HepG2 (cell line): Measurements from ENCODE around the gene TCF25. TPM values are rescaled to one million over a fixed set of nuclear protein-coding genes. Genes with fewer than 3 reads are reported as not detected.
A peak's percentile ranks its signal among the peaks of the same experiment; 100 is the strongest.

Experiments
- ATAD3A ChIP-seq: sonication (generic); formaldehyde crosslinking; IDR thresholded peaks from 2 replicates; pipeline ENCODE4 v1.4.0; 2020; ENCODE audit warnings: missing genetic modification reagents
- BHLHE40 ChIP-seq: IDR thresholded peaks from 2 replicates; pipeline ENCODE4 v1.6.1; 2011; ENCODE audit warnings: low read length, improper control_type of control experiment
- CBX2 ChIP-seq, 2 experiments: fragments of 200-600 bp in 1 of 2; sonication (generic); formaldehyde crosslinking in 1 of 2; IDR thresholded peaks; 2 replicates each; pipeline versions ENCODE4 v1.7.0 to v1.8.1; 2018 to 2022; ENCODE audit warnings: low read depth in 2 of 2, low read length in 1 of 2, mild to moderate bottlenecking in 1 of 2, missing genetic modification reagents in 1 of 2
- EED ChIP-seq: sonication (generic); formaldehyde crosslinking; IDR thresholded peaks from 2 replicates; pipeline ENCODE4 v1.5.0; 2020; ENCODE audit warnings: mild to moderate bottlenecking, missing genetic modification reagents
- HOXA5 ChIP-seq: sonication (generic); formaldehyde crosslinking; IDR thresholded peaks from 2 replicates; pipeline ENCODE4 v1.4.0; 2020; ENCODE audit warnings: missing genetic modification reagents
- MYC ChIP-seq: sonication (generic); formaldehyde crosslinking; IDR thresholded peaks from 2 replicates; pipeline ENCODE4 v1.9.0; 2021; ENCODE audit warnings: missing genetic modification reagents, borderline replicate concordance
- PAF1 ChIP-seq: IDR thresholded peaks from 2 replicates; pipeline ENCODE4 v1.6.1; 2016; ENCODE audit warnings: missing genetic modification reagents, missing compliant biosample characterization
- PRPF4 ChIP-seq: fragments of 200-400 bp; formaldehyde crosslinking; IDR thresholded peaks from 2 replicates; pipeline ENCODE4 v1.6.1; 2016; ENCODE audit warnings: low read length, low read depth; ENCODE audit not compliant: poor library complexity, severe bottlenecking
- SOX13 ChIP-seq, 3 experiments: fragments of 450-650 bp in 1 of 3; sonication (generic) in 1 of 3; formaldehyde crosslinking in 1 of 3; IDR thresholded peaks in 2 of 3; conservative IDR thresholded peaks in 1 of 3; 2 replicates each; pipeline versions ENCODE4 v1.5.0 to v1.6.1; 2016 to 2020; ENCODE audit warnings: antibody characterized with exemption in 1 of 3, mild to moderate bottlenecking in 1 of 3, missing compliant biosample characterization in 1 of 3, missing genetic modification reagents in 1 of 3, moderate library complexity in 1 of 3
- TCF7 ChIP-seq: sonication (generic); IDR thresholded peaks from 2 replicates; pipeline ENCODE4 v1.6.1; 2016; ENCODE audit warnings: antibody characterized with exemption, low read depth
- ZBTB38 ChIP-seq: sonication (generic); formaldehyde crosslinking; IDR thresholded peaks from 2 replicates; pipeline ENCODE4 v1.5.1; 2020; ENCODE audit warnings: mild to moderate bottlenecking, missing genetic modification reagents
- ZNF207 ChIP-seq: fragments of 450-650 bp; IDR thresholded peaks from 2 replicates; pipeline ENCODE4 v1.6.1; 2016; ENCODE audit warnings: antibody characterized with exemption, borderline replicate concordance
- ZNF329 ChIP-seq: sonication (generic); formaldehyde crosslinking; IDR thresholded peaks from 2 replicates; pipeline ENCODE4 v1.9.0; 2021; ENCODE audit warnings: low read depth, mild to moderate bottlenecking, missing genetic modification reagents
- ZNF382 ChIP-seq: sonication (generic); formaldehyde crosslinking; IDR thresholded peaks from 2 replicates; pipeline ENCODE4 v1.5.0; 2020; ENCODE audit warnings: missing genetic modification reagents, mild to moderate bottlenecking, borderline replicate concordance
- ZNF460 ChIP-seq: sonication (generic); formaldehyde crosslinking; IDR thresholded peaks from 2 replicates; pipeline ENCODE4 v1.5.1; 2020; ENCODE audit warnings: missing genetic modification reagents, mild to moderate bottlenecking, borderline replicate concordance
- ZNF605 ChIP-seq: sonication (generic); formaldehyde crosslinking; IDR thresholded peaks from 2 replicates; pipeline ENCODE4 v1.8.0; 2022; ENCODE audit warnings: mild to moderate bottlenecking, missing genetic modification reagents
- polyA plus RNA-seq, 8 experiments: library from polyadenylated mRNA; depleted of rRNA in 3 of 8; stranded (reverse) in 7 of 8; unstranded in 1 of 8; fragments of >200 nt; fragmentation: Illumina TruSeq in 4 of 8; extraction: Trizol in 4 of 8; gene quantifications; 2 replicates each; pipeline versions ENCODE4 v1.2.1 to v1.2.3, GENCODE V29; 2011 to 2016; ENCODE audit warnings: low read depth in 4 of 8, missing spikeins in 1 of 8, mixed read lengths in 1 of 8; ENCODE audit not compliant: insufficient read depth in 1 of 8
- total RNA-seq, 5 experiments: library from RNA; depleted of rRNA; stranded (reverse); fragments of >200 nt; fragmentation: Illumina TruSeq; extraction: Trizol; gene quantifications; 2 replicates each; pipeline ENCODE4 v1.2.3, GENCODE V29; 2016; ENCODE audit warnings: low read depth in 1 of 5
- TF ChIP-seq, protein P1 (sequence below): sonication (generic); formaldehyde crosslinking; IDR thresholded peaks from 2 replicates; pipeline ENCODE4 v1.5.1; 2020; ENCODE audit warnings: missing genetic modification reagents, mild to moderate bottlenecking, borderline replicate concordance
- TF ChIP-seq, protein P2 (sequence below): sonication (generic); formaldehyde crosslinking; IDR thresholded peaks from 2 replicates; pipeline ENCODE4 v1.4.0; 2020; ENCODE audit warnings: missing genetic modification reagents; ENCODE audit errors: not compliant biosample characterization
- TF ChIP-seq, protein P3 (sequence below): sonication (generic); formaldehyde crosslinking; IDR thresholded peaks from 2 replicates; pipeline ENCODE4 v1.5.1; 2020; ENCODE audit warnings: mild to moderate bottlenecking, missing genetic modification reagents, moderate library complexity
- TF ChIP-seq, protein P4 (sequence below): sonication (generic); formaldehyde crosslinking; conservative IDR thresholded peaks from 2 replicates; pipeline ENCODE4 v1.4.0; 2020; ENCODE audit warnings: missing genetic modification reagents

TCF25 gene
- total and polyA plus RNA-seq, 2 of the 13 experiments (the other 11 are each of a cell fraction or from before 2014, with no cell fraction given), result 138 to 206 TPM

- TF ChIP-seq TCF7 (no peak), ZNF207 (no peak), CBX2 (IDR thresholded peaks at IDR 0.05; ENCODE audit: low read depth, low read length) (no peak), CBX2 (CRISPR knock-in tag; IDR thresholded peaks at IDR 0.05; ENCODE audit: low read depth) (no peak), BHLHE40 (no peak), EED (CRISPR knock-in tag) (peak; percentile 55; the same call in 1 of the 2 replicates), ZNF329 (no peak), PAF1 (CRISPR knock-in tag) (no peak; the same call in 1 of the 2 replicates), ZBTB38 (CRISPR knock-in tag) (no peak), PRPF4 (no peak), SOX13 (IDR thresholded peaks at IDR 0.05) (no peak), SOX13 (CRISPR knock-in tag; conservative IDR thresholded peaks at IDR 0.05 in 1 of 2, IDR thresholded peaks at IDR 0.05 in 1 of 2) (peak in 1 of 2 experiments; percentile 52; a peak in 1 of 4 replicates), ZNF382 (no peak), ZNF460 (no peak), ATAD3A (CRISPR knock-in tag) (no peak), MYC (CRISPR knock-in tag) (no peak; the same call in 1 of the 2 replicates), HOXA5 (CRISPR knock-in tag) (0 out of 2 replicates have a peak, but pooled peaks have one; percentile 14), ZNF605 (CRISPR knock-in tag) (peak; percentile 50; the same call in 1 of the 2 replicates)
- TF ChIP-seq, protein P1, sequence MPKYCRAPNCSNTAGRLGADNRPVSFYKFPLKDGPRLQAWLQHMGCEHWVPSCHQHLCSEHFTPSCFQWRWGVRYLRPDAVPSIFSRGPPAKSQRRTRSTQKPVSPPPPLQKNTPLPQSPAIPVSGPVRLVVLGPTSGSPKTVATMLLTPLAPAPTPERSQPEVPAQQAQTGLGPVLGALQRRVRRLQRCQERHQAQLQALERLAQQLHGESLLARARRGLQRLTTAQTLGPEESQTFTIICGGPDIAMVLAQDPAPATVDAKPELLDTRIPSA (CRISPR knock-in tag), result no peak
- TF ChIP-seq, protein P2, sequence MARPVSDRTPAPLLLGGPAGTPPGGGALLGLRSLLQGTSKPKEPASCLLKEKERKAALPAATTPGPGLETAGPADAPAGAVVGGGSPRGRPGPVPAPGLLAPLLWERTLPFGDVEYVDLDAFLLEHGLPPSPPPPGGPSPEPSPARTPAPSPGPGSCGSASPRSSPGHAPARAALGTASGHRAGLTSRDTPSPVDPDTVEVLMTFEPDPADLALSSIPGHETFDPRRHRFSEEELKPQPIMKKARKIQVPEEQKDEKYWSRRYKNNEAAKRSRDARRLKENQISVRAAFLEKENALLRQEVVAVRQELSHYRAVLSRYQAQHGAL (CRISPR knock-in tag), result peak; percentile 94
- TF ChIP-seq, protein P3, sequence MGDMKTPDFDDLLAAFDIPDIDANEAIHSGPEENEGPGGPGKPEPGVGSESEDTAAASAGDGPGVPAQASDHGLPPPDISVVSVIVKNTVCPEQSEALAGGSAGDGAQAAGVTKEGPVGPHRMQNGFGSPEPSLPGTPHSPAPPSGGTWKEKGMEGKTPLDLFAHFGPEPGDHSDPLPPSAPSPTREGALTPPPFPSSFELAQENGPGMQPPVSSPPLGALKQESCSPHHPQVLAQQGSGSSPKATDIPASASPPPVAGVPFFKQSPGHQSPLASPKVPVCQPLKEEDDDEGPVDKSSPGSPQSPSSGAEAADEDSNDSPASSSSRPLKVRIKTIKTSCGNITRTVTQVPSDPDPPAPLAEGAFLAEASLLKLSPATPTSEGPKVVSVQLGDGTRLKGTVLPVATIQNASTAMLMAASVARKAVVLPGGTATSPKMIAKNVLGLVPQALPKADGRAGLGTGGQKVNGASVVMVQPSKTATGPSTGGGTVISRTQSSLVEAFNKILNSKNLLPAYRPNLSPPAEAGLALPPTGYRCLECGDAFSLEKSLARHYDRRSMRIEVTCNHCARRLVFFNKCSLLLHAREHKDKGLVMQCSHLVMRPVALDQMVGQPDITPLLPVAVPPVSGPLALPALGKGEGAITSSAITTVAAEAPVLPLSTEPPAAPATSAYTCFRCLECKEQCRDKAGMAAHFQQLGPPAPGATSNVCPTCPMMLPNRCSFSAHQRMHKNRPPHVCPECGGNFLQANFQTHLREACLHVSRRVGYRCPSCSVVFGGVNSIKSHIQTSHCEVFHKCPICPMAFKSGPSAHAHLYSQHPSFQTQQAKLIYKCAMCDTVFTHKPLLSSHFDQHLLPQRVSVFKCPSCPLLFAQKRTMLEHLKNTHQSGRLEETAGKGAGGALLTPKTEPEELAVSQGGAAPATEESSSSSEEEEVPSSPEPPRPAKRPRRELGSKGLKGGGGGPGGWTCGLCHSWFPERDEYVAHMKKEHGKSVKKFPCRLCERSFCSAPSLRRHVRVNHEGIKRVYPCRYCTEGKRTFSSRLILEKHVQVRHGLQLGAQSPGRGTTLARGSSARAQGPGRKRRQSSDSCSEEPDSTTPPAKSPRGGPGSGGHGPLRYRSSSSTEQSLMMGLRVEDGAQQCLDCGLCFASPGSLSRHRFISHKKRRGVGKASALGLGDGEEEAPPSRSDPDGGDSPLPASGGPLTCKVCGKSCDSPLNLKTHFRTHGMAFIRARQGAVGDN (CRISPR knock-in tag), result peak; percentile 79
- TF ChIP-seq, protein P4, sequence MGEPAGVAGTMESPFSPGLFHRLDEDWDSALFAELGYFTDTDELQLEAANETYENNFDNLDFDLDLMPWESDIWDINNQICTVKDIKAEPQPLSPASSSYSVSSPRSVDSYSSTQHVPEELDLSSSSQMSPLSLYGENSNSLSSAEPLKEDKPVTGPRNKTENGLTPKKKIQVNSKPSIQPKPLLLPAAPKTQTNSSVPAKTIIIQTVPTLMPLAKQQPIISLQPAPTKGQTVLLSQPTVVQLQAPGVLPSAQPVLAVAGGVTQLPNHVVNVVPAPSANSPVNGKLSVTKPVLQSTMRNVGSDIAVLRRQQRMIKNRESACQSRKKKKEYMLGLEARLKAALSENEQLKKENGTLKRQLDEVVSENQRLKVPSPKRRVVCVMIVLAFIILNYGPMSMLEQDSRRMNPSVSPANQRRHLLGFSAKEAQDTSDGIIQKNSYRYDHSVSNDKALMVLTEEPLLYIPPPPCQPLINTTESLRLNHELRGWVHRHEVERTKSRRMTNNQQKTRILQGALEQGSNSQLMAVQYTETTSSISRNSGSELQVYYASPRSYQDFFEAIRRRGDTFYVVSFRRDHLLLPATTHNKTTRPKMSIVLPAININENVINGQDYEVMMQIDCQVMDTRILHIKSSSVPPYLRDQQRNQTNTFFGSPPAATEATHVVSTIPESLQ (CRISPR knock-in tag), result 0 out of 2 replicates have a peak, but pooled peaks have one; percentile 46
Observed at GRCh38 chr16:89842471-89843408, 30.7 kb upstream of the TCF25 start (continued).
